RWPE2 (cell line): Measurements from ENCODE around the gene COMMD10.

Experiments used
- ATAC-seq: fragments of 200-7000 bp; cut with Tn5 transposase; 3 replicates; pipeline ENCODE4 v1.9.1; 2021; ENCODE audit warnings: low read depth
- DNase-seq: peaks from one replicate; pipeline ENCODE4 v3.0.0-alpha.2; 2020; ENCODE audit warnings: low spot score
- H3K27ac ChIP-seq: fragments of 450-650 bp; 2 replicates; pipeline ENCODE4 v1.5.1; 2017; ENCODE audit warnings: mild to moderate bottlenecking; ENCODE audit not compliant: poor library complexity, severe bottlenecking
- H3K27me3 ChIP-seq: fragments of 250-450 bp; sonication (Bioruptor Pico); 2 replicates; pipeline ENCODE4 v1.5.1; 2021; ENCODE audit warnings: mild to moderate bottlenecking, moderate library complexity; ENCODE audit not compliant: insufficient read depth, poor library complexity, severe bottlenecking
- H3K36me3 ChIP-seq: fragments of 250-450 bp; sonication (Bioruptor Pico); 2 replicates; pipeline ENCODE4 v1.5.1; 2020; ENCODE audit warnings: low read depth, mild to moderate bottlenecking, moderate library complexity
- H3K4me1 ChIP-seq: fragments of 250-450 bp; sonication (Bioruptor Pico); 2 replicates; pipeline ENCODE4 v1.5.1; 2021; ENCODE audit warnings: mild to moderate bottlenecking, moderate library complexity; ENCODE audit not compliant: insufficient read depth, poor library complexity, severe bottlenecking
- H3K4me3 ChIP-seq: fragments of 250-450 bp; sonication (Bioruptor Pico); 2 replicates; pipeline ENCODE4 v1.5.1; 2021; ENCODE audit warnings: mild to moderate bottlenecking, moderate library complexity; ENCODE audit not compliant: severe bottlenecking
- H3K9me3 ChIP-seq: fragments of 250-450 bp; sonication (Bioruptor Pico); 2 replicates; pipeline ENCODE4 v1.5.1; 2021; ENCODE audit warnings: mild to moderate bottlenecking, moderate library complexity; ENCODE audit not compliant: severe bottlenecking
- CTCF ChIP-seq: fragments of 450-650 bp; IDR thresholded peaks from one replicate; pipeline ENCODE4 v1.5.1; 2017; ENCODE audit warnings: mild to moderate bottlenecking, moderate library complexity; ENCODE audit not compliant: poor library complexity, severe bottlenecking

Gene COMMD10

DNA sequence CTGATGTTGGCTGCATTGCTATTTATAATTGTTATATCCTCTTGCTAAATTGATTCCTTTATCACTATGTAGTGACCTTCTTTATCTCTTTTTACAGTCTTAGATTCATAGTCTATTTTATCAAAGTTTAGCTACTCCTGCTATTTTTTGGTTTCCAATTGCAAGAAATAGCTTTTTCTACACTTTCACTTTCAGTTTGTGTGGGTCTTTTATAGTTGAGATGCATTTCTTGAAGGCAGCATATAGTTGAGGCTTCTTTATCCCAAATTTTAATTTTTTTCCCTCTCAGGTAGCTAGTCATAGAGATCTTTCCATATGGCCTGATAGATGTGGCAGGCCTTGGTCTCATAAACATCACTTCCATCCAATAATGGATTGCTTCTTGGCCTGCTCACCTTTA is 228.5 kb downstream of the COMMD10 start:
- DNase-seq = no peak

GRCh38 chr5:116315531-116315930 is 230.7 kb downstream of the COMMD10 start:
- Histone ChIP-seq H3K27me3 (no peaks in the 10 kb centered on the region), H3K4me3 (no peak overlapping the region), H3K27ac (no peak overlapping the region), H3K36me3 (no peaks in the 10 kb centered on the region), H3K9me3 (no peaks in the 10 kb centered on the region), H3K4me1 (no peaks in the 10 kb centered on the region)
- no peak for DNase-seq
- no peak for ATAC-seq
- TF ChIP-seq CTCF = no peak

More for the DNA sequence above, 228.5 kb downstream of the COMMD10 start:
- no peaks in the 10 kb centered on the region for H3K4me1 ChIP-seq
- H3K36me3 ChIP-seq = no peaks in the 10 kb centered on the region
- no peak for TF ChIP-seq CTCF
- ATAC-seq = no peak
- no peak overlapping the region for H3K4me3 ChIP-seq
- H3K27ac ChIP-seq = no peak overlapping the region
- H3K27me3 ChIP-seq = no peaks in the 10 kb centered on the region
- peaks cover 3% of the 10 kb centered on the region for H3K9me3 ChIP-seq

DNA sequence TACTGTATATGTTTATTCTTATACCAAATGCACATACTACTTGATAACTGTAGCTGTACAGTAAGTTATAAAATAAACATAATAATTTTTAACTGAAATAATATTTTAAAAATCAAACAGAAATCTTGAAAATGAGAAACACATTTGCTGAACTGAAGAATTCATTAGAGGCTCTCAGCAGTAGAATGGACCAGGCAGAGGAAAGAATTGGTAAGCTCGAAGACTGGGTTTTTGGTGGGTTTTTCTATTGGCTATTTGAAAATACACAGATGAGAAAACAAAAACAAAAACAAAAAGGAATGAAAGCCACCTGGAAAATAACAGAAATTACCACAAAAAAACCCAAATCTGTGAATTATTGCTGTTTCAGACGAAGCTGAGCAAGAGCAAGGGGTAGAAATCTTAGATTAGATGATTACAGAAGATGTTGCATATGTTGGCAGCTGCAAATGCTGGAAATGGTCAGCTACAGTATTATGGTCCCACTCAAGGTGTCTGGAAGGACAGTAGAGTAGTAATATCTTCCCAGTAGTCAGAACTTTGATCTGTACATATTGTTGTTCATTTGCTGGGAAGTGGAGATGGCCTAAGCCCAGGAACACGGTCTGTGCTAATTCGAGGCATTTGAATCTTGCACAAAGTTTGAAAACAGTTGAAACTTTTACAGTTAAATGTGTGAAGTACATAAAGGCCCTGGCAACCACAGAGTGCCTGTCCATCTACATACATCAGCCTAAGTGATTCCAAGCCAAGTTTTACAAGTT is 233.4 kb downstream of the COMMD10 start:
- H3K4me3 ChIP-seq = no peak overlapping the region

DNA sequence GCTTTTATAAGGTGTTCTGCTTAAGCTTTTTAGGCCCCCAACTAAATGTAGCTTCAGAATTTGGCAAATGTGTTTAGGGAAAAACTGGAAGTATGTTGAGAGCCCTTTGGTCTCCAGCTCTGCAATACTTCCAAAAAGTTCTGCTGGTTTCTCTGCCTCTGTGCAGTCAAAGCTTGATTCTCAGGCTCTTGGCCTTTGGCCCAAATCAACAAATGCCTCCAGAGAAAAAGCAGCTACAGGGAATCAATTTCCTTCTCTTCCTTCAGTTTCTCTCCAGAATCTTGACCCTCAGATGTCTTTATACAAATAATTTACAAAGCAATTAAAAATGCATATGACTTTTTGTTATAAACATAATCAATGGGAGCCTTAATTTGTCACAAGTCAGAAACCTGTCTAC is 235.7 kb downstream of the COMMD10 start:
- no peak overlapping the region for H3K27ac ChIP-seq
- DNase-seq (no peak), ATAC-seq (no peak)
- no peak overlapping the region for H3K4me3 ChIP-seq
- no peak for TF ChIP-seq CTCF
- no peaks in the 10 kb centered on the region for H3K9me3 ChIP-seq
- no peaks in the 10 kb centered on the region for H3K4me1 ChIP-seq
- no peaks in the 10 kb centered on the region for H3K27me3 ChIP-seq
- no peaks in the 10 kb centered on the region for H3K36me3 ChIP-seq

More for the DNA sequence above, 233.4 kb downstream of the COMMD10 start:
- ATAC-seq (no peak), DNase-seq (no peak)
- no peaks in the 10 kb centered on the region for H3K4me1 ChIP-seq
- no peak overlapping the region for H3K27ac ChIP-seq
- no peaks in the 10 kb centered on the region for H3K9me3 ChIP-seq
- no peaks in the 10 kb centered on the region for H3K36me3 ChIP-seq
- H3K27me3 ChIP-seq = no peaks in the 10 kb centered on the region
- no peak for TF ChIP-seq CTCF

- Histone ChIP-seq H3K9me3 (no peaks in the 10 kb centered on the region), H3K27ac (no peak overlapping the region), H3K4me3 (no peak overlapping the region), H3K36me3 (no peaks in the 10 kb centered on the region), H3K4me1 (no peaks in the 10 kb centered on the region), H3K27me3 (no peaks in the 10 kb centered on the region)
- ATAC-seq (no peak), DNase-seq (no peak)
- TF ChIP-seq CTCF = no peak
These were observed 244.7 kb downstream of the COMMD10 start for GRCh38 chr5:116329503-116329902.
